Suppressor macrophage (primary cell): ENCODE results near the gene PBX1.

Source experiments
- DNase-seq, 4 experiments: peaks; one replicate each; pipeline ENCODE4 v3.0.0-alpha.2; 2020 to 2022

The PBX1 gene

DNA sequence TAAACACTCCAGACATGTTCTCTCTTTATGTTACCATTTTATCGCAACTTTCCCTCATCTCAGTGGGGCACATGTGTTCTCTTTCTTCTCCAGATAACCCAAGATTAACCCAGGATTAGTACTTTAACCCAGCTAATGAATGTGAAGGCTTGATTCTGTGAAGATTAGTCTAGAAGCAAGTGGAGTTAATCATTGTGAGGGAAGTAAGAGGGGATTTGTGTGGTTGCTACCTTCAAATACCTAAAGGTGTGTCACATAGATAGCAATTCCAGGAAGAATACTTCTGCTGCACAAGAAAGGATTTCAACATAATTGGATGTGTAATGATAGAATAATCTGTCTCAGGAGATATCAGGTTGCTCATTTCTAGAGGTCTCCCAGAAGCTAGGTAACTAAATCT lies 327.1 kb downstream of the PBX1 start:
- no peak for DNase-seq

GRCh38 chr1:164891615-164892014 lies 332.6 kb downstream of the PBX1 start:
- DNase-seq: no peak

- DNase-seq: no peak
Measured at GRCh38 chr1:164895026-164895912, 336.3 kb downstream of the PBX1 start.

- DNase-seq: no peak
Measured at GRCh38 chr1:164901031-164901430, 342.0 kb downstream of the PBX1 start.
